Muscle layer of duodenum (tissue), 2 donors: ENCODE data around the gene MYH7.

Experiments used
- H3K27ac ChIP-seq: one replicate; pipeline ENCODE4 v1.7.0; 2013; ENCODE audit warnings: mild to moderate bottlenecking, low read length
- H3K27me3 ChIP-seq: one replicate; pipeline ENCODE4 v1.7.0; 2013; ENCODE audit warnings: low read depth, mild to moderate bottlenecking, control low read depth, low read length
- H3K36me3 ChIP-seq, 2 donors: one replicate each; pipeline ENCODE4 v1.7.0; 2013; ENCODE audit warnings: low read length in 2 of 2, control low read depth in 1 of 2, mild to moderate bottlenecking in 1 of 2; ENCODE audit not compliant: insufficient read depth in 2 of 2, control insufficient read depth in 1 of 2
- H3K4me1 ChIP-seq, 2 donors: one replicate each; pipeline ENCODE4 v1.7.0; 2013; ENCODE audit warnings: low read length in 2 of 2, mild to moderate bottlenecking in 2 of 2, control low read depth in 1 of 2, moderate library complexity in 1 of 2; ENCODE audit not compliant: insufficient read depth in 2 of 2, control insufficient read depth in 1 of 2
- H3K4me3 ChIP-seq, 2 donors: one replicate each; pipeline ENCODE4 v1.7.0; 2013; ENCODE audit warnings: low read length in 2 of 2, low read depth in 1 of 2, mild to moderate bottlenecking in 1 of 2
- H3K9me3 ChIP-seq, 2 donors: one replicate each; pipeline ENCODE4 v1.7.0; 2013; ENCODE audit warnings: low read length in 2 of 2, control low read depth in 1 of 2, mild to moderate bottlenecking in 1 of 2; ENCODE audit not compliant: control insufficient read depth in 1 of 2
- donor health status: healthy.

MYH7 gene

DNA sequence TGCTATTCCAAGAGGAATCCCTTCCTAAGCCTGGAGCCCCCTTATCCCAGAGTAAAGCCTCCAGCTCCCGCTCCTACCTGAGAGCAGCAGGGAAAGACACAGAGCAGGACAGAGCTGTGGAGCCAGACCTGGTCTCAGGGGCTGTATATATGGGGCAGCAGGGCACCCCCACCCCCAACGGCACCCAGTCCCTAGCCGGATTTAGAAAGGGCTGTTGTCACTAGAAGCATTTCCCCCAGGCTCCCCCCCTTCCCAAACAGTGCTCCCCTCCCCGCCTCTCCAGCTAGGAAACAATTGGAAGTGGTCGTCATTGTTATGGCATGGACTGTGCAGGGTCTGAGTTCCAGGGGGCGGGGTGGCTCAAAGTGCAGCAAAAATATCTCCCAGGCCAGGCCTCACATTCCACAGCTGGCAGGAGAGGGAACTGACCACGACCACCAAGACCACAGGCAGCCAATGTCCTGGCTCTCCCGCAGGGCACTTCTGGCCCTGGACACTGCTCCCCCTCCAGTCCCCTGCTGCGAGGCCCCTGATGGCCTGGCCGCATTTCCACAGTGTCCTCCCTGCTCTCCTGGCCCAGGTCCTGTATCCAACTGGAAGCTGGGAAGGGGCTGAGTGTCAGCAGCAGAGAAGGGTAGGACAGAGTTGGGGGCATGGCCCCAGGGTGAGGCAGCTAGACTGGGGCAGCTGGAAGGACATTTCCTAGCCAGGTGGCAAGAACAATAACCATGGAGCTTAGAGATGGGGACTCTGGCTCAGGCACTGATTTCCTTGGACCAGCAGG lies at the start of gene MYH7:
TSS of gene MYH7 (minus strand) at position 118 of the 784 bp plus-strand sequence. CDS start 1,928 bp downstream, outside the sequence.
- H3K36me3 ChIP-seq, result no peaks in the 10 kb centered on the region
- no peaks in the 10 kb centered on the region for H3K9me3 ChIP-seq
- H3K4me1 ChIP-seq, result peaks cover 0 to 22% of the 10 kb centered on the region in 2 donors
- no peak within 1 kb of the TSS for H3K27ac ChIP-seq
- no peak within 1 kb of the TSS for H3K4me3 ChIP-seq
- H3K27me3 ChIP-seq, result no peaks in the 10 kb centered on the region

DNA sequence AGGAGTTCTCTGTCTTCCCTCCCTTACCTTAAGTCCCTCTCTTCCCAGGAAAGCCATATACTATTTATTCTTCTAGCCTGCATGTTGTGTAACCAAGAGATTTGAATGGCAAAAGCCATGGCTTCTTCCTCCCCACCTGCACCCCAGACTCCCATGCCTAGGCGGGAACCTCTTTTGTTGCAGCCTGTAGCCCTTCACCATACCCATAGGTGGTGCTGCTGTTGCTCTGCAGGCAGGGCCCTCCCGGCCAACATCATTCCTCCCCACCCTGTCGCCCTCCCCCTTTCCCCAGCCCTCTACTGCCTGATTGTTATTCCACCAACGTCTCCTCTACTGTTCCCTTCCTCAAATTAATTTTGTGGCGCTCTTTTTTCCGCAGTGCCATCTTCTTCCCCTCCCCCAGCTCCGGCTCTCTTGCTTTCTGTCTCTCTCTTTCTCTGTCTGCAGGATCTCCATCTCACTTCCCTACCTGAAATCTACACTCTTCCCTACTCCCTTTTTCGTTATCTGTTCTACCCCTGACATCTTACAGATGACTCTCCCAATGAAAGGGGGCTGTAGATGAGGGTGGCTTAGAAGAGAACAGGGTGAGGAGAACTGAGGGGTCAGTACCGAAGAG lies 47.9 kb upstream of the MYH7 start:
- no peak overlapping the region for H3K27ac ChIP-seq

DNA sequence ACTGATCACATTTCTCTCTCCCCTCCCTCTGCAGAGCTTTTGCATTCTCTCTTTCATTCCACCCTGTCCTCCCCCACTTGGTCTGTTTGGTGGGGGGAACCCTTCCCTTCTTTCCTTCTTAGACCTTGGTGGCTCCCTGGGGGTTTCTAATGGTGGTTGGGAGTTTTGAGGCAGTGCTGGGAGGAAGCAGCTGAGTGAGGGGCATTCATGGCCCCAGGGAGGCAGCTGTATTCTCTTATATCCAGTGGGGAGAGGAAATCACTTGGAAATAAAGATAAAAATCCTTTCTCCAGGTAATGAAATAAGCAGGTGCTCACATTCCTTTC lies 47.3 kb upstream of the MYH7 start:
- peaks cover under 1 to 16% of the 10 kb centered on the region in 2 donors for H3K36me3 ChIP-seq

More for the DNA sequence above, 47.9 kb upstream of the MYH7 start:
- Histone ChIP-seq H3K27me3 (no peaks in the 10 kb centered on the region), H3K4me1 (no peaks in the 10 kb centered on the region), H3K36me3 (peaks cover 0 to 12% of the 10 kb centered on the region in 2 donors), H3K9me3 (no peaks in the 10 kb centered on the region), H3K4me3 (no peak overlapping the region)

DNA sequence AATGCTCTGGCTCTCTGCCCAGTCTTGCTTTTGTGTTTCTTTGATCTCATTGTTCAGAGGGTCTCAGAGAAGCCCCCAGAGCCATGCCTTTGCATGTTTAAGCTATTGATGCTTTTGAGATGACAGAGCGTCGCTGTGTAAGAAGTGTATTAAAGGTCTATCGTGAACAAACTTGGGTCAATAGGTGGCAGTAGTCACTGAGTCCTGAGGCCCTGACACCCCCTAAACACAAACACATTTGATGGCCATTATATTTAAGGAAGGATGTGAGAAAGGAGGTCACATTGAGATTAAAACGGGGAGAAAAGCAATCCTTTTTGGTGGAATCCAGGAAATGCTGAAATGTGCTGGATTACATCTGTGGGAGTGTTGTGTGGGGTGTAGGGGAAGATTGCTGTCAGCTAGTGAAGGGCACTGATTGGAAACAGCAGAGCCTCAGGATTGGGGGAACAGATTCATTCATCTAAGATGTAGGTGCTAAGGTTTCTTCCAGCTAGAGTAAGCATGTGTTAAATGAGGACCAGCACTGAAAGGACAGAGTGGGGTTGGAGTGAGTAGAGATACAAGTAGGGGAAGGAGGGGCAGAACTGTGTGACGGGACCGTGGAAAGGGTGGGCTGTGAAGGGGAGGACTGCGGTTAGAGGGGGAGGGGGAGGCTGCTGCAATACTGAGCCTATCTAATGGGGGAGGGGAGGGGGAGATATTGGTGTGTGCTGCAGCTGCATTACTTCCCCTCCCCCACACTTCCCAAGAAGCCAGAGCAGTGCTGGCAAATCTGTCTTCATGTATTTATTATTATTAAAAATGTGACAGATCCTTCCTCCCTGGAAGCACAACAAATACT lies 46.7 kb upstream of the MYH7 start:
- peaks cover 6 to 21% of the 10 kb centered on the region in 2 donors for H3K36me3 ChIP-seq
- no peaks in the 10 kb centered on the region for H3K4me1 ChIP-seq
- no peak overlapping the region for H3K27ac ChIP-seq
- no peak overlapping the region for H3K4me3 ChIP-seq
- H3K27me3 ChIP-seq, result no peaks in the 10 kb centered on the region
- H3K9me3 ChIP-seq, result no peaks in the 10 kb centered on the region

More for the DNA sequence above, 47.3 kb upstream of the MYH7 start:
- Histone ChIP-seq H3K4me3 (no peak overlapping the region), H3K27ac (no peak overlapping the region), H3K27me3 (no peaks in the 10 kb centered on the region), H3K4me1 (no peaks in the 10 kb centered on the region), H3K9me3 (no peaks in the 10 kb centered on the region)

DNA sequence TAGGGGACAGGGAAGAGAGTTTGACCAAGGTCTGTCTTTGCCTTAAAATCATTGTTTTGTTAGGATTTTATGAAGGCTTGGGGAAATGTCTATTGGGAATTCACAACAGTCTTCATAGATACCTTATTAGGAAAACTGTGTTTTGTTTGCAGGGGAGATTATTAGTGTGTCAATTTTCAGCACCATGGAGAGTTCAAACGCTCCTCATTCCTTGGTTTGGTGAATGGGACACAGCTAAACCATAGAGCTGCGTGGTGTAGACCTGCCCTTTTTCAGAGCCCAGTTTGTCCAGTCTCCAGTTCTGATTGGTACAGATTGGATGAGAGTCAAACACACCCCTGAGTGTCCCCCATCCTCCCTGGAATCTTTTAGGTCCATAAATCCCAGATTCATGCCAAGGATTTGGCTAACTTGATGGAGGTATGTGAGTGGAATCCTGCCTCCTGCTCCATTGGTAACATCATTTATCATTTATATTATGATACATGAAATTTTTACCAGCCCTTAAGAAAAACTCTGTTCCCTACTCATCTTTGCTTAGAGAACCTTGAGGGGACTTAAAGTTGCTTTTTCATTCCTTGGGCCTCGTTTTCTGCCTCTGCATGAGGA lies 46.0 kb upstream of the MYH7 start:
- H3K27ac ChIP-seq, result no peak overlapping the region
- H3K4me3 ChIP-seq, result no peak overlapping the region
- H3K4me1 ChIP-seq, result no peaks in the 10 kb centered on the region
- no peaks in the 10 kb centered on the region for H3K9me3 ChIP-seq
- no peaks in the 10 kb centered on the region for H3K27me3 ChIP-seq
- peaks cover 13 to 29% of the 10 kb centered on the region in 2 donors for H3K36me3 ChIP-seq

DNA sequence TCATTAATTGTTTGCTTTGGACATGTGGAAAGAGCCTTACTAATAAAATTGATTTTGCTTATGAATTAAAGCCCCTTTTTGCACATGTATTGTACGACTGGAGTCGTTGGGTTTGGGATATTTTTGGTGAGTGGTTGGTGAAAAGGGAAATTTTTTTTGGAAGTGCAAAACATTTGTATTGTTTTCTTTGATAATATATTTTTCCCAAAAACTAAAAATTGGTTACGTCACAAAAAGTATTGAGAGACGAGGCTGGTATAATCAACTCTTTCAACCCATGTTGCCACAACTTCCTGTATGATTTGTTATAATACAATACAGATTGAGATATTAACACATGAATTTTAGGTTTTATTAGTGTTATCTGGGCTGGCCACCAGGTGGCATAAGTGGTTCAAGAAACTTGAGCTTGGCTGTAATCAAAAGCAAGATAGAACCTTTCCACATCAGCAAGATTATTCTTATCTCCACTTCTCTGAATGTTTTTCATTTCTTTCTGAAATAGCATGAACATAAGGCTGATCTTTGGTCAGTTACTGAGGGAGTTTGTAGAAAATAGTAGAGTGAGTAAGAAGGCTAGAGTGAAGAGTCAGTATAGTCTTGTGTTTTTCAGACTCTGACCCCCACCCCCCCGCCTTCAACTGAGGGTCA lies 42.8 kb upstream of the MYH7 start:
- H3K4me1 ChIP-seq, result no peaks in the 10 kb centered on the region
- H3K27me3 ChIP-seq, result no peaks in the 10 kb centered on the region
- H3K36me3 ChIP-seq, result peaks cover 41 to 54% of the 10 kb centered on the region in 2 donors
- H3K9me3 ChIP-seq, result no peaks in the 10 kb centered on the region
- H3K27ac ChIP-seq, result no peak overlapping the region
- no peak overlapping the region for H3K4me3 ChIP-seq

DNA sequence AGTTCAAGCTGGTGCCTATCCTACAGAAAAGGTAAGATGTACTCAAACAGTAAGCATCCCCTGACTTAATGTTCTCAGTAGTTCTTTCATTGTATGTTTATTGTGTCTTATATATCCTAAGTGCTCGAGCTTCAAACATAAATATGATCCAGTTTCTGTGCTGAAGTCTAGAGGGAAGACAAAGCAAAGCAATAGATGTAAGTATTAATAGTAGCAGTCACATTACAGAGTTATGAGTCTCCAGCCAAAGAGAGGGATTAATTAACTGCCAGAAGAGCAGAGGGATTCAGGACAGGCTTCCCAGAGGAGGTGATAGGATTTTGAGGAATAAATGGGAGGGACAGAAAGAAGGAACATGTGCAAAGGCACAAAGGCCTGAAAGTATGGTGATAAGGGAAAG lies 35.5 kb upstream of the MYH7 start:
- H3K4me1 ChIP-seq, result peaks cover 4 to 19% of the 10 kb centered on the region in 2 donors
- H3K9me3 ChIP-seq, result no peaks in the 10 kb centered on the region
- no peak overlapping the region for H3K27ac ChIP-seq
- peaks cover 30 to 51% of the 10 kb centered on the region in 2 donors for H3K36me3 ChIP-seq
- no peaks in the 10 kb centered on the region for H3K27me3 ChIP-seq
- H3K4me3 ChIP-seq, result no peak overlapping the region

DNA sequence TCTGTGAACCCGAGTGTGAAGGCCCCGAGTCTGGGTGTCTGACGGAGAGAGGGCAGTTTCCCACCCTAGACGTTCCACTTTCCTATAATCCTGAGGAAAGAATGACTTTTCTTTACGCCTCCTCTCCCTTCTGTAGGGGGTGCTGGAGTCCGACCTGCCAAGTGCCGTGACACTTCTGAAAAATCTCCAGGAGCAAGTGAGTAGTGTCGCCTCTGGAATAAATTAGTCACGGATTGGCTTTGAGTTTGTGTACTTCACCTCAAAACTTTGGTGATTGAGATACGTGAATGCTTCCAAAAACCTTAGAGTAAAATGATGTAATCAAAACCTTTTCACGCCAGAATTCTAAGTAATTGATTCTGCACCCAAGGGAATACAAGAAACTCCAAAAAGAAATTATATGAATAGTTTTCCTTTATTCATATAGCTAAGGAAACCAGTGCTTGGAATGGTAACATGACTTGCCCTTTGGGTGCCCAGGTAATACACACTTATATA lies 34.5 kb upstream of the MYH7 start:
- Histone ChIP-seq H3K4me3 (peak overlapping the region; percentile 99 to 100), H3K4me1 (peaks cover 4 to 19% of the 10 kb centered on the region in 2 donors), H3K9me3 (no peaks in the 10 kb centered on the region), H3K36me3 (peaks cover 20 to 41% of the 10 kb centered on the region in 2 donors), H3K27ac (peak overlapping the region; percentile 97), H3K27me3 (no peaks in the 10 kb centered on the region)

DNA sequence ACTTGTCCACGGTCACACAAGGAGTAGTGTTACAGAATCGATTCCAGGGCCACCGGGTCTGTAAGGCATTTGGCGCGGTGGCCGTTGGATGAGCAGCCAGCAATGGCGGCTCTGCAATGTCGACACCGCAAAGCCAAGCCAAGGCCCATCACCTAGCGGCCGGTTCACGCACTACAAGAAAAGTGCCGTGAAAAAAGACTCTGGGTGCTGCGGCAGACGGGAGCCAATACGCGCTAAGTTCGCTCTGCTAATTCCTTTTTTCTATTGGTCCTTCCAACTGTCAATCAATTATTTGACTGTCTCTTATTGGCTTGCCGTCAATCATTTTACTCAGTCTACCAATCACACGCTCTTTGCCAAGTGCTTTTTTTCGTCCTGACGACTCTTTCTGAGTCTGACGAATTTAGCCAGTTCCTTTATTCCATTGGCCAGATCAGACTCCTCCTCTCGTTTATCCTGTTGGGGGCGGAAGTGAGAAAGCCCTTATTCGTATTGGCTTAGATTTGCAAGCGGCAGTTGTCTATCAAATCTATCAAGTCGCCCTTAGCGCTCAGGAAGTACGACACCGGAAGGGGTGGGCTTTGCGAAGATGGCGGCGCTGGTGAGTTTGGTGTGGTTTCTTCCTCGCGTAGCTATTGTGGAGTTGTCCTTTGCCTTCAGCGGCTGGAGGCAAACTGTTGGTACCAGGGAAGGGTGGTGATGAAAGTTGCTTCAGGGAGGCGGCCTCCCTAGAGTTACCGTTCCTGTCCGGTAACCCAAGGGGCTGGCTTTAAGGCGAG lies 33.9 kb upstream of the MYH7 start, which contains the start of gene NGDN:
TSS of gene NGDN (plus strand) at position 577 of the 779 bp plus-strand sequence. CDS start at position 590, 13 bp downstream.
- H3K4me1 ChIP-seq, result peaks cover 4 to 19% of the 10 kb centered on the region in 2 donors
- H3K36me3 ChIP-seq, result peaks cover 13 to 36% of the 10 kb centered on the region in 2 donors
- H3K4me3 ChIP-seq, result peak within 1 kb of the TSS; percentile 99 to 100
- H3K27me3 ChIP-seq, result no peaks in the 10 kb centered on the region
- H3K9me3 ChIP-seq, result no peaks in the 10 kb centered on the region
- peak within 1 kb of the TSS; percentile 97 for H3K27ac ChIP-seq

DNA sequence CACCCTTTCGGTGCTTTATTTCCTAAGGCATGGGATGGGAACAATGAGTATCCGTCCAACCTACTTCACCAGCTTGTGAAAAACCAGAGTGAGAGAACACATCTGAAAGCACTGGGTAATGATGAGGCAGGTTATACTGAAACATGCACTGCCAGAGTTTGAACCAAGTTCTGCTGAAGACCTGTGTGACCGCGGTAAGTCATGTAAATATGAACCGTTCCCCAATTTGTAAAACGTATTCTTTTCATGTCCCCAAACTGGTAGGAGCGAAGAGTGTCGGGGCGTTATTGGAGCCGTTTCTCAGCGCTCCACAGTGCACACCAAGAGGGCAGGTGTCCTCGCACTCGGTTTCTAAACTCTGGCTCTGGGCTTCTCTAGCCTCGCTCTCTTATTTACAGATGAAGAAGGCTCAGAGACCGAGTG lies 33.3 kb upstream of the MYH7 start:
- H3K27ac ChIP-seq, result peak overlapping the region; percentile 97
- peaks cover 8 to 30% of the 10 kb centered on the region in 2 donors for H3K36me3 ChIP-seq
- H3K27me3 ChIP-seq, result no peaks in the 10 kb centered on the region
- peak overlapping the region; percentile 99 to 100 for H3K4me3 ChIP-seq
- peaks cover 4 to 19% of the 10 kb centered on the region in 2 donors for H3K4me1 ChIP-seq
- H3K9me3 ChIP-seq, result no peaks in the 10 kb centered on the region
